GM08714 (cell line): ENCODE results near the gene SASH1.

Experiments
- H3K4me3 ChIP-seq: fragments of 200-500 bp; sonication (Bioruptor generic); 2 replicates; pipeline ENCODE4 v1.5.1; 2014; ENCODE audit warnings: mild to moderate bottlenecking, low read length, inconsistent platforms
- ZNF274 ChIP-seq: IDR thresholded peaks from 2 replicates; pipeline ENCODE4 v1.6.1; 2012; ENCODE audit warnings: mild to moderate bottlenecking, low read depth, low read length

The SASH1 gene

GRCh38 chr6:148518511-148519156 lies 176.0 kb downstream of the SASH1 start:
- TF ChIP-seq ZNF274 = no peak
- H3K4me3 ChIP-seq = no peak overlapping the region

DNA sequence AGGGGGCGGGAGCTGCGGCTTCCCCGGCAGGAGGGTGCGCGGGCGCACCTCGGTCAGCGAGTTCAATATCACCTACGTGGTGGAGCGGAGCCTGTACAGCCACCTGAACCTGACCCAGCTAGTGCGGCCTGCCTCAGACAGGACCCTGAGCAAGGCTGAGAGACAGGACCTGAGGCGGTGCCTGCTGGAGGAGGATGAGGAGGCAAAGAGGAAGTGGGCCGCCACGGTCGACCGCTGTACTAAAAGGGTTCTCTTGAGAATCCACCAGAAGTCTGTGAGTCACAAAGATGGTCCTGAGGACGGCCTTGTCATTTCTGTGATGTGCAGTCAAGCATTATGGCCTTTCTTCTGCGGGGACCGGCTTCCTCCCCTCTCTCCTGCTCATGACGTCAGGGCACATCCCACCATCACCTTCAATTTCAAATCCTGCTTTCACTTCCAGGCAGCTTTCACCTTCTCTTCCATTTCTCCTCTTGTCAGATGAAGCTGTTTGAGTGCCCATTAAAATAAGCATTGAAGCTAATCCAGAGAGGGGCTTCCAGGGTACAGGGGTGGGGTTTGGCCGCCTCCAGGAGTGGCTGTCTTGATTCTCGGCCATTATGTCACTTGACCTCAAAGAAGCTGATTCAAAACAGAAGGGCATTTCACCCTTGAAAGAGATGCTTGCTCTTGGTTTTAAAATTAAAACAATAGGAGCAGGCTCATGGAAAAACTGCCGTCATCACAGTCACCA lies 177.6 kb downstream of the SASH1 start:
- no peak for TF ChIP-seq ZNF274
- no peak overlapping the region for H3K4me3 ChIP-seq

- no peak for TF ChIP-seq ZNF274
- no peak overlapping the region for H3K4me3 ChIP-seq
These were observed 178.5 kb downstream of the SASH1 start for GRCh38 chr6:148521158-148521557.

DNA sequence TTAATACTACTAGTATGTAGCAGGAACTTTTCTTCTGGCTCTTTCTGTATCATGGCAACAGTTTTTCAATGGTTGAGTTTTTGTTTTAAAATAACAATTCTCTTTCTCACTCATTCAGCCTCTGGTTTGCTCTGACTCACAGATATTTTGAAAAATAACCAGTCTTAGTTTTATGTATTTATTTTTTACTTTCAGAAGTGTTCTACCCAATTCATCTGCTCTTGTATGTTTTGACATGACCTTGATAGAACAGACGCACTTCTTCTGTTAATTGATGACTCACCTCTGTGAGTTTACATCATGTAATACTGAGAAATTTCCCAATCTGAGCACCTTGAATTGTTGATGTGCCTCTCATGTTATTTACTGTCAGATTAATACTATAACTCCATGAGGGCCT lies 178.9 kb downstream of the SASH1 start:
- TF ChIP-seq ZNF274 = no peak
- H3K4me3 ChIP-seq = no peak overlapping the region

- H3K4me3 ChIP-seq = no peak overlapping the region
These were observed 180.4 kb downstream of the SASH1 start for GRCh38 chr6:148523048-148523447.

GRCh38 chr6:148523551-148523950 lies 180.9 kb downstream of the SASH1 start:
- H3K4me3 ChIP-seq = no peak overlapping the region
- TF ChIP-seq ZNF274 = no peak

More at GRCh38 chr6:148523048-148523447, 180.4 kb downstream of the SASH1 start:
- no peak for TF ChIP-seq ZNF274

DNA sequence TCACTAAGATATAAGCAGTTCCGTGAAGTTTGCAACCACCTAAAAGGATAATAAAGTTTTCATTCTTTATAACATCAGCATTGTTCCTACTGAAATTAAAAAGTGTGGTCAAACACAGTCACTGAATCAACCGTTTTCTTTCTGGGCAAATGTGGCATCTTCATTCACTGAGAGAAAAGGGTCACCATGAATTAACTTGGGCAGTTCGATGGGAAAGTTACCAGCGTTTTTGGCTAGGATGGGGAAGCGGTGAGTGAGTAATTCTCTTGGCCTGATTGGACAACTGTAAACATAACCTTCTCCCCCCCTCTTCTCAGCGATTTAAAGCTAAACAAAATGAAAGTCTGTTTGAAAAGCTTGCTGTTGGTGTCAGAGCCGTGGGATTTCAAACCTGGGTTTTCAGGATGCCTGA lies 181.8 kb downstream of the SASH1 start:
- no peak overlapping the region for H3K4me3 ChIP-seq
- no peak for TF ChIP-seq ZNF274

GRCh38 chr6:148524976-148525375 lies 182.3 kb downstream of the SASH1 start:
- no peak overlapping the region for H3K4me3 ChIP-seq
- TF ChIP-seq ZNF274 = no peak

GRCh38 chr6:148525453-148525852 lies 182.8 kb downstream of the SASH1 start:
- no peak overlapping the region for H3K4me3 ChIP-seq
- no peak for TF ChIP-seq ZNF274

DNA sequence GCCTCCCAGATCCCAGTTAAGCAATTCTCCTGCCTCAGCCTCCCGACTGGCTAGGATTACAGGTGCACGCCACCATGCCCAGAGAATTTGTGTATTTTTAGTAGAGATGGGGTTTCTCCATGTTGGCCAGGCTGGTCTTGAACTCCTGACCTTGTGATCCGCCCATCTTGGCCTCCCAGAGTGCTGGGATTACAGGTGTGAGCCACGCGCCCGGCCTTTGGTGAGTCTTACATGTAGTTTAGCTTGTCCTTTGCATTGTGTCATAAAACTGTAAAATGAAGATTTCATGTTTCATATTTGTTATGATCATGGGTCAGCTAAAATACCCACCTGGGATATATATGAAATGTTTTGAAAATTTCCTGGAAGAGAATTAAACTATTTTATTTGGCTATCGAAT lies 183.5 kb downstream of the SASH1 start:
- TF ChIP-seq ZNF274 = no peak

GRCh38 chr6:148528292-148528691 lies 185.7 kb downstream of the SASH1 start:
- no peak for TF ChIP-seq ZNF274

More for the DNA sequence above, 183.5 kb downstream of the SASH1 start:
- H3K4me3 ChIP-seq = no peak overlapping the region

GRCh38 chr6:148529010-148529409 lies 186.4 kb downstream of the SASH1 start:
- TF ChIP-seq ZNF274 = no peak
- H3K4me3 ChIP-seq = no peak overlapping the region

More at GRCh38 chr6:148528292-148528691, 185.7 kb downstream of the SASH1 start:
- H3K4me3 ChIP-seq = no peak overlapping the region

DNA sequence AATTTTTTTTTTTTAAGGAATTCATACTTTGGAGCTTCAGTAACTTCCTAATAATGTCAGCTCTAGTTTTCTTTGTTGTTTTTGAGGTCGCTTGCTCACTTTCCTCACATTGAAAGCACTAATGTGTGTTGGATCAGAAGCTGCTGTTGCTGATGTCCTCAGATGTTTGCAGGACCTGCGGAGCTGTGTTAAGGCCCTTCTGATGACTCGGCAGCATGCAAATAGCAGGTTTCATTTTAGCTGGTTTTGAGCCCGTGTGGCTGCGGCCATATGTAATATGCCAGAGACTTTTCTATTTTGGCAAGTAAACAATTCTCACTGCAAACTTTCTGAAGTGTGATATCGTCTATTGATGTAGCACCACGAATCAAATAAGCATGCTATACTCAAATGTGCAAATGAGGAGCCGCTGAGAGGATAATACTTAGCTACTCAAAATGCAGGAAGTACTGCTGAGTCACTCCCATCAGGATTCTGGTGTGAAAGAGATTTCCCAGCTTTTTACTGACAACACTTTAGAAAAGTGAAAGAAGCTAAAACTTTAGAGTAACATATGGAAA lies 187.8 kb downstream of the SASH1 start:
- H3K4me3 ChIP-seq = no peak overlapping the region
- no peak for TF ChIP-seq ZNF274

GRCh38 chr6:148530976-148531375 lies 188.3 kb downstream of the SASH1 start:
- no peak overlapping the region for H3K4me3 ChIP-seq
- no peak for TF ChIP-seq ZNF274

DNA sequence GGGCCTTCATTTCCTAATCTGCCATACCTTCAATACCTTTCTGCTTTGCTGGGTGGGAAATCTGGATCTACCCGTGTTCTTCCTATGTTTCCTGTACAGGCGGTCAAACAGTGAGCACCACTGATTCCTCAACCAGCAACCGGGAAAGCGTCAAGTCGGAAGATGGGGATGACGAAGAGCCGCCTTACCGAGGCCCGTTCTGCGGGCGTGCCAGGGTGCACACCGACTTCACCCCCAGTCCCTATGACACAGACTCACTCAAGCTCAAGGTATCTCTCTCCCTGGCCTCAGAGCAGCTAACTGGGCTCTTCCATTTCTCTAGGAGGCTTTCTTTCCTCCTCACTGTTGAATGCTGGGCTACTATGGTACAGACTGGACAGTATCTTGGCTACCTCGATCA lies 190.1 kb downstream of the SASH1 start:
- no peak for TF ChIP-seq ZNF274
- H3K4me3 ChIP-seq = no peak overlapping the region
